Stomach (tissue), 9 donors: ENCODE data around the gene CRISPLD2. TPM values are rescaled to one million over a fixed set of nuclear protein-coding genes. Genes with fewer than 3 reads are reported as not detected.

Source experiments
- DNase-seq, 2 donors: peaks; one replicate each; pipeline versions ENCODE4 v3.0.0 to v3.0.0-alpha.2; 2013 to 2019
- H3K27ac ChIP-seq, 5 donors: fragments of 200-600 bp in 4 of 5; sonication (generic) in 4 of 5; one replicate each; pipeline ENCODE4 v1.5.1; 2013 to 2019; ENCODE audit warnings: mild to moderate bottlenecking in 1 of 5, moderate library complexity in 1 of 5
- H3K27me3 ChIP-seq, 3 donors: fragments of 200-600 bp; sonication (generic); one replicate each; pipeline ENCODE4 v1.5.1; 2017 to 2019; ENCODE audit warnings: mixed run types in 1 of 3
- H3K36me3 ChIP-seq, 4 donors: fragments of 200-600 bp; sonication (generic); 1 replicate in 3 of 4; 2 replicates in 1 of 4; pipeline ENCODE4 v1.5.1; 2016 to 2019
- H3K4me1 ChIP-seq, 4 donors: fragments of 200-600 bp; sonication (generic); one replicate each; pipeline ENCODE4 v1.5.1; 2016 to 2019
- H3K4me3 ChIP-seq, 4 donors: fragments of 200-600 bp; sonication (generic) in 3 of 4; one replicate each; pipeline ENCODE4 v1.5.1; 2016 to 2019; ENCODE audit warnings: mild to moderate bottlenecking in 1 of 4
- H3K9me3 ChIP-seq, 4 donors: fragments of 200-600 bp; sonication (generic); one replicate each; pipeline ENCODE4 v1.5.1; 2016 to 2019
- CTCF ChIP-seq, 7 experiments: fragments of 450-650 bp in 4 of 7; fragments of 200-600 bp in 3 of 7; sonication (generic) in 3 of 7; IDR thresholded peaks; one replicate each; pipeline ENCODE4 v1.5.1; 2016 to 2019; ENCODE audit warnings: antibody characterized with exemption in 7 of 7, control low read depth in 2 of 7, mild to moderate bottlenecking in 1 of 7
- EP300 ChIP-seq: sonication (generic); formaldehyde crosslinking; IDR thresholded peaks from one replicate; pipeline ENCODE4 v1.6.1; 2017; ENCODE audit warnings: antibody characterized with exemption
- POLR2A ChIP-seq, 4 donors: fragments of 450-650 bp; IDR thresholded peaks; one replicate each; pipeline ENCODE4 v1.6.1; 2016; ENCODE audit warnings: antibody characterized with exemption in 4 of 4, control low read depth in 2 of 4, mild to moderate bottlenecking in 1 of 4, moderate library complexity in 1 of 4
- POLR2AphosphoS5 ChIP-seq, 3 donors: sonication (generic); formaldehyde crosslinking; IDR thresholded peaks; one replicate each; pipeline ENCODE4 v1.6.1; 2016; ENCODE audit warnings: antibody characterized with exemption in 3 of 3
- WGBS, 5 donors: extraction: QIAGEN DNeasy Blood & Tissue Kit in 3 of 5; methylation state at CpG; one replicate each; pipeline versions ENCODE4 v1.1.5 to v1.1.7; 2013 to 2018; 5-methylcytosine and 5-hydroxymethylcytosine counted together
- intact Hi-C: fragments of 100-400 bp; cut with DNase I; formaldehyde crosslinking; loops from one replicate; pipeline ENCODE4 v1.15.1; 2023; ENCODE audit warnings: low total_unique reads
- polyA plus RNA-seq, 3 donors: library from polyadenylated mRNA; stranded (reverse); fragments of 200-250 nt; gene quantifications; one replicate each; pipeline ENCODE4 v1.2.3, GENCODE V29; 2013
- total RNA-seq, 5 donors: library from RNA; depleted of rRNA; stranded (reverse); fragments of >200 nt; gene quantifications; one replicate each; pipeline versions ENCODE4 v1.1.0 to v1.2.3, GENCODE V29; 2014 to 2016
- donor health status: healthy with polysubstance abuse.
- donor health status: Bipolar disorder and iron deficiency.
- donor health status: healthy.

Gene CRISPLD2
- total and polyA plus RNA-seq, 8 donors = 18.3 to 242 (median 95.8) TPM

GRCh38 chr16:84884596-84885341, 65.0 kb downstream of the CRISPLD2 start:
- intact Hi-C loops = no loop called here
- H3K4me1 ChIP-seq = peaks cover 8 to 53% (median 16%) of the 10 kb centered on the region in 4 donors
- peaks cover 23 to 93% (median 71%) of the 10 kb centered on the region in 4 donors for H3K36me3 ChIP-seq
- DNase-seq = peak; percentile 53 to 57
- no peaks in the 10 kb centered on the region for H3K9me3 ChIP-seq
- H3K27ac ChIP-seq = peak overlapping the region; percentile 35 to 67 (median 56)
- no peaks in the 10 kb centered on the region for H3K27me3 ChIP-seq
- TF ChIP-seq CTCF (IDR thresholded peaks at IDR 0.05) (no peak), POLR2A (IDR thresholded peaks at IDR 0.05) (no peak), POLR2AphosphoS5 (IDR thresholded peaks at IDR 0.05) (peak in 1 of 3 donors; percentile 4)
- WGBS, 5 donors = 19 to 42% (median 38%) methylated on average over 25 of the region's 25 CpGs
- H3K4me3 ChIP-seq = peak overlapping the region in 2 of 4 donors; percentile 2 to 9

GRCh38 chr16:84885342-84885910, 65.6 kb downstream of the CRISPLD2 start:
- peak overlapping the region; percentile 35 to 67 (median 56) for H3K27ac ChIP-seq
- TF ChIP-seq CTCF (IDR thresholded peaks at IDR 0.05) = no peak
- no peak for TF ChIP-seq POLR2A (IDR thresholded peaks at IDR 0.05)
- no peak for TF ChIP-seq POLR2AphosphoS5 (IDR thresholded peaks at IDR 0.05)
- no peak for TF ChIP-seq EP300
- peaks cover 8 to 47% (median 16%) of the 10 kb centered on the region in 4 donors for H3K4me1 ChIP-seq
- no peaks in the 10 kb centered on the region for H3K9me3 ChIP-seq
- H3K4me3 ChIP-seq = peak overlapping the region in 2 of 4 donors; percentile 2 to 9
- no peaks in the 10 kb centered on the region for H3K27me3 ChIP-seq
- intact Hi-C loops = no loop called here
- no peak for DNase-seq
- peaks cover 23 to 92% (median 73%) of the 10 kb centered on the region in 4 donors for H3K36me3 ChIP-seq
- WGBS, 5 donors = 16 to 41% (median 27%) methylated on average over 9 of the region's 9 CpGs

- peaks cover 23 to 92% (median 74%) of the 10 kb centered on the region in 4 donors for H3K36me3 ChIP-seq
- no peak overlapping the region for H3K27ac ChIP-seq
- H3K27me3 ChIP-seq = no peaks in the 10 kb centered on the region
- TF ChIP-seq POLR2A (IDR thresholded peaks at IDR 0.05) (no peak), EP300 (no peak)
- intact Hi-C loops = no loop called here
- H3K4me1 ChIP-seq = peaks cover 8 to 35% (median 16%) of the 10 kb centered on the region in 4 donors
- DNase-seq = no peak
- 94 to 96% (median 95%) methylated on average over 11 of the region's 11 CpGs for WGBS, 5 donors
- H3K9me3 ChIP-seq = no peaks in the 10 kb centered on the region
- H3K4me3 ChIP-seq = no peak overlapping the region
These were observed 66.8 kb downstream of the CRISPLD2 start for GRCh38 chr16:84886497-84887090.

GRCh38 chr16:84887207-84887606, 67.4 kb downstream of the CRISPLD2 start:
- Histone ChIP-seq H3K9me3 (no peaks in the 10 kb centered on the region), H3K27me3 (no peaks in the 10 kb centered on the region), H3K27ac (no peak overlapping the region), H3K4me1 (peaks cover 8 to 35% (median 16%) of the 10 kb centered on the region in 4 donors), H3K36me3 (peaks cover 27 to 95% (median 80%) of the 10 kb centered on the region in 4 donors), H3K4me3 (no peak overlapping the region)
- TF ChIP-seq CTCF (IDR thresholded peaks at IDR 0.05) = no peak
- no peak for TF ChIP-seq POLR2AphosphoS5 (IDR thresholded peaks at IDR 0.05)
- TF ChIP-seq POLR2A (IDR thresholded peaks at IDR 0.05) = no peak
- TF ChIP-seq EP300 = no peak
- intact Hi-C loops = no loop called here
- 93 to 98% (median 96%) methylated on average over 13 to 15 of the region's 15 CpGs for WGBS, 5 donors
- DNase-seq = no peak
